DMS53 (cell line): Measurements from ENCODE around the gene ANO2.

Experiments used
- DNase-seq: peaks from one replicate; lab custom pipeline; 2025; lab: John Stamatoyannopoulos, UW

ANO2 gene

DNA sequence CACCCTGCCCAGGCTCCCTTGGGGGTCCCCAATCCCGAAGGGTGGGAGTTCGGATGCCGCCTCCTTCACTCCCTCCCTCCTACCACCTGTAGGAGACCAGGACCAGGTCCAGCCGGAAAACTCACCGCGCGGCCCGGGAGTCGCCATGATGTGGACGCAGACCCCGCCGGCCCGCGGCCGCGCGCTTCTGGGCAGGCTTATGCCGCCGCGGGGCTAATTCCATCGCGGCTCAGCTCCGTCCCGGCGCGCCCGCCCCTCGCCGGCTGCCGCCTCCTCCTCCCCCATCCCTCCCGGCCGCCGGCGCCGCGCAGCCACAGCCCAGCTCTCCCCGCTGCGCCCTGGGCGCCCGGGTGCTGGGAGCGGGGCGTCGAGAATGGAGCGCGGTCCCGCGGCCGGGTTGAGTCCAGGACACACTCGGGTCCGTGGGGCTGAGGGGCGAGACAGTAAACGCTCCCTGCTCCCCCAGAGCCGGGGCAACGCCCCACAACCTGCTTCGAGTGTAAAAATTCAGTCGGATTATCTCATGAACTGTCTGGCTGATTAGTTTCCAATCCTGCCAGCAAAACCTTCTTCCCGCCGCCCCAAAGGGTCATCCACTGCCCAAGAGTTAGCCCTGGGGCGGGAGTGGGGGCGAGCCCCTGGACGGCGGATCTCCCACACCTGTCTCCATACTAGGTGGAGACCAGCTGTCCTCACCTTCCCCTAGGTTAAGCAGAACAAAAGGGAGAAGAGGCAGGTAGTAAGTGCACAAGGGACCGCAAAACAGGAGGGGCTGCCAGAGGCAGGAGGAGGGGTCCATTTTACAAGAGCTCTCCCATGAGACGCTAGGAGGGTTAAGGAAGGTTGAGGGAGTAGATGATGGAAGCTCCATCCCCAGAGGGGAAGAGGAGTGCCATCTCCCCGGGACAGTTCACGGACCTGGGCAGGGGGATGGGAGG lies at the start of gene ANO2:
TSS of gene ANO2 (minus strand) at position 189 of the 938 bp plus-strand sequence. CDS start at position 147, 42 bp downstream.
- DNase-seq: no peak

DNA sequence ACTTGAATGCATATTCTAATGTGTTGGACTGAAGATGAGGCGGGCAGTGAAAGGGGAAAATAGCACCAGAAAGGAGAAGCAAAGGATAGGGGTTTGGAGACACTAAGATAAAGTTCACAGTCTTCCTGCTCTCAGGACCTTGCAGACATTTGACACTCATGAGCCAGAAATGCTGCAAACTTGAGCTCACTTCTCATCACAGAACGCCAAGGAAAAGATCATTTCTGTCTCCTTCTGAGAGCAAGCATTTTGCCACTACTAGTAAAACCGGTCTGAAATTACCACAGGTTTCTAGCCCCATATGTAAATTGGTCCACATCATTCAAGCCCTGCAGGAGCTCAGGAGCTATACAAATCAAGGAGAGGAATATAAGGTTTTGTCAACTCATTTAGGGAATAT lies 44.6 kb upstream of the ANO2 start:
- DNase-seq: no peak

DNA sequence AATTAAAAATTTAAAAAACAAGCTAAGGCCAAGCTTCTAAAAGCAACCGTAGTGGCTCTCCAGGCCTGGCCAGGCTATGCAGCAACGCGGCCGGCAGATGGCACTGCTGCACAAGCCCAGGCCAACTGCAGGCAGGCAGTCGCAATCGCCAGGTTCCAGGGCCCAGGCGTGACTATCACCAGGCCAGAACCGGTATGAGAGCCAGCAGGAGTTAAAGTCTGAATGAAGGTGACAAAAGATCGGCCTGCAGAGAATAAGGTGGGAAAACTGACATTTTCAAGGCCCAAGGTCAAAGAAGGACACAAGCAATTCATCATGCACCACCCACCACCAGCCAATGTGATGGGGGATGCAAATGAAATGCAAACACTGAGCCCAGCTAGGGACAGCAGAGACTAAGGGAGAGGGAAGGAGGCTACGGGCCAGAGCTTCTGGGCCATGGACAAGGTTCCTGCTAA lies 43.6 kb upstream of the ANO2 start:
- DNase-seq: peak; percentile 91

DNA sequence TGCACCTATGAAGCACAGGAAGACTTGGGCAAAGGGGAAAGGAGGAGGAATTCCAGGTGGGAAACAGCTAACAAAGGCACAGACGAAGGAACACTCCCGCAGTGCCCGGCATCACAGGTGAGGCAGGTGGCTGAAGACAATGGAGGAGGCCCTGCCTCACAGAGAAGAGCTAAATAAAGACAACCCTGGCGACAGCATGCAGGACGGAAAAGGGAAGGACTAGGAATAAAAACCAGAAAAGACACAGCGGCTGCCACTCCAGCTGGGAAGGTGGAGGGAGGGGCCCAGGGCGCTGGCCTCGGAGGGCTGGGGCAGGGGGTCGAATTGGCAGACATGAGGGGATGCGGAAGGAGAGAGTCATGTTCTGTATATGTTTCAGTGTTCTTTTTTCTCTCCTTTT lies 43.0 kb upstream of the ANO2 start:
- DNase-seq: no peak

DNA sequence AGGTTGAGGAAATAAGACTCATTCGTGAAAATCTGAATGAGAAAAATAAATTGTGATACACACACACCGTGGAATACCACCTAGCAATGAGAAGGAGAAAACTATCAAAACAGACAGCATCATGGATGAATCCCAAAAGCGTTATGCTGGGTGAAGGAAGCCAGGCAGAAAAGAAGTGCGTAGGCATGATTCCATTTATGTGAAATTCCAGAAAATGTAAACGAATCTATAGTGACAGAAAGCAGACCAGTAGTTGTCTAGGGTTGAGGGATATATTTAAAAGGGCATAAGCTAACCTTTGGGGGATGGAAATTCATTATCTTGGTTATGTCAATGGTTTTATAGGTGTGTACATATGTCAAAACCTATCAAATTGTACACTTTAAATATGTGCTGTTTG lies 42.5 kb upstream of the ANO2 start:
- DNase-seq: no peak

DNA sequence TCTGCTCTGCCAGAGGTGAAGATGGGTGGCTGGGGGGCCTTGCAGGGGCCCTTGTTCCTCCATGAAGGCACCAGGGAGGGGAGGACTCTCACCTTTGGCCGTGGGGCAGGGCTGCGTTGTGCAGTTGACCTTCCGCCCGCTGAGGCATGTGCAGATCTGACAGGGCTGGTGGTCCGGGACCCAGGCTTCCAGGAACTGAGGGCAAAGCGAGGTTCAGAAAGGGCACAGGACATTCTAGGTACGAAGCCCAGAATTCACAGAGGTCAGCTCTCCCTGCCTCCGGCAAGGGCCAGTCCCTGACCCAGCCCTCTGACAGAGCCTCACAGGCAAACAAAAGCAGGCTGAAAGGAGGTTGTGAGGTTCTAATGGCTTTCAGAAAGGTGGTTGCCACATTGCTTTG lies 40.4 kb upstream of the ANO2 start:
- no peak for DNase-seq

DNA sequence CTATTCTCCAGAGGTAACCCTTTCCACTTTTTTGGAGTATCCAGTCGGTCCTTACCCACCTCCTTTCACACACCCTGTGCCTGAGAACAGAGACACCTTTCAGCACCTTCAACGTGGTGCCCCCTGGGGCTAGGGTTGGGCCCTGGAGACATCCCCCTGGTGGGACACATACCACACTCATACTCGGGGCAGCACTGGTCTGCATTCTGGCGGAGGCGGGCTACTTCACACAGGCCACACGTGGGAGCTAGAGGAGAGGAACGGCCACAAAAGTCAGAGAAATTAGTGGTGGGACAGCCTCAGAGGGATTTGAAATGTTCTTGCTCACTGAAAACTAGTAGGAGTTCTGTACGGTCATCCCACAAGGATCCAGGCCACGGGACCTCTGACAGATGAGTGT lies 39.8 kb upstream of the ANO2 start:
- DNase-seq: no peak

DNA sequence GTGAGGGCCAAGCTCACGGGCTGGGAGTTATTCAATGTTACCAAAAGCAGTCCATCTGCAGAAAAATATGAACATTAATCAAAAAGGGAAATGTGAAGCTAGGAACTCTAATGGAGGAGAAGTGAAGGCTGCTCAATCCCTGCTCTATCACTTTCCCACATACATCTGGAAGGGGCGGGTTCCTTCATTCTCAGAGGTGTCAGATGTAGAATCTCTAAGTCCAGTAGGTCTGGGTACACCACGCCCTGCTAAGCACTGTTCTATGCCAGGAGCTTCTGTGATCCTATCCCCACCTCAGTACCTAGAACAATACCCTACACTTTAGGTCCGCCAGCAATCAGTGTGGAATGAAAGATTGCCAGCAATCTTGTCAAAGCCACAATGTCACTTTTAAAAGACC lies 37.0 kb upstream of the ANO2 start:
- no peak for DNase-seq

DNA sequence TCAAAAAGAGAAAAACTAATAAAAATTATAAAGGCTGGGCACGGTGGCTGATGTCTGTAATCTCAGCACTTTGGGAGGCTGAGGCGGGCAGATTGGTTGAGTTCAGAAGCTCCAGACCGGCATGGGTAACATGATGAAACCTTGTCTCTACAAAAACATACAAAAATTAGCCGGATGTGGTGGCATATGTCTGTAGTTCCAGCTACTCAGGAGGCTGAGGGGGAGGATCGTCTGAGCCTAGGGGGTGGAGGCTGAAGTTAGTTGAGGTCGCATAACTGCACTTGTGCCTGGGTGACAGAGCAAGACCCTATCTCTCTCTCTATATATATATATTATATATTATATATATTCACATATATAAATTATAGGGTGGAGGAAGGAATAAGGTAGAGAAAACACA lies 32.5 kb upstream of the ANO2 start:
- DNase-seq: no peak

DNA sequence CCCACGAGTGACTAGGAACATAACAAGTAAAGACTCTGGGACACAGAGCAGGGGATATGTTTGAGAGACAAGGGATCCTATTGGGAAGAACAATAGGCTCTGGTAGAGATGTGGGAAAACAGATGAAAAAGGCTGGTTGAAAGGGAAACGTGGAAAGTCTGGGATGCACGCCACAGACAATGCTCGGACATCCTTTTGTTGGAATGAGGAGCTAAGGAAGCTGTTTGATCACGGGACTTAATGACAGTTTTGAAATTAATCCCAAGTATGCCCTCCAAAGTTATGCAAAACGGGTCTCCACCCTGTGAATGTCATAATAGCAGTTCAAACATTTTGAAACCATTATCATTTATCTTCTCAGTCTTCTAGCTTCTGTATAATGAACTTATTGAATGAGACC lies 31.7 kb upstream of the ANO2 start:
- DNase-seq: no peak

DNA sequence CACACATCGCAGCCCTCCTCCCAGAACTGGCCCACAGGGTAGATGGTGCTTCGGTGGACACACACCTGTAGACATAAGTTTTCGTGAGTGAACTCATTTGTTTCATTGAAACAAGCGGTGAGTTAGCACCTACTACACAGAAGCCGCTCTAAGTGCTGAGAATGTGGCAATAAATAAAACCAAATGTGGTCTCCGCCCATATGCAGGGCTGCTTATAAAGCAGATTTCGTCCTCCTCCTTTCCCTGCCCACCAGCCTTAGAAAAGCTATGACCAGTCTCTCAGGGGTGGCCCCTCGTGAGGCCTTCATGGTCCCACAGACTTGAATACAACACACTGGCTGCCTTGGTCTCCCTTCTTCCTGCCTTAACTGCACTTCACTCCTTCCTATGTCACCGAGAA lies 31.1 kb upstream of the ANO2 start:
- DNase-seq: no peak

DNA sequence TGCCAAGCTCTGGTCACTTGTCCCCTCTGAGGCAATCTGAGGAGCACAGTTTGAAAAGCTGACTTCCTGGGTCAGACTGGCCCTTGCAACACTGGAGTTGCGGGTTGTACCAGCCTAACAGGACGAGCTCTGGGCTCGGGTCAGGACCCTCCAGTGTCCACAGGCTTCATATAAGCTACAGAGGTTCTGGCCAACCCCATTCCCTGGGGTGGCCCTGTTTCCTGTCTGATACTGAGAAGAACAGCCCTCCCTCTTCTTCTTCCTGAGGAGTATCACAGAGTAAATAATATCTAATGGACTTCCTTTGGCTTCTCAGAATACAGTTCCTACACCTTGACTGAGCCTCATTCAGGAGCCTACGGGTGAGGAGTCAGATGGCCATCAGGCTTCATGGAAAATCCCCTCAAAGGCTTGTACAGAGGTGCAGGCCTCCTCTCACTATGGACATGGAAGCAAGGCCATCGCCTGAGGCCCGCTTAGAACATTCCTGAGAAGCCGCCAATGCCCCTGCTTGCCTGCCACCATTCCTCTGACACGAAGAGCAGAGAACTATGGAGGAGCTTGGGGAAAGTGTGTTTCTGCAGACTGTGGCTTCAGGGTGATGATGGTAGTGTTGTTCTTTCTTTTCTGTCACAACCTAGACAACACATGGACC lies 28.5 kb upstream of the ANO2 start:
- no peak for DNase-seq

DNA sequence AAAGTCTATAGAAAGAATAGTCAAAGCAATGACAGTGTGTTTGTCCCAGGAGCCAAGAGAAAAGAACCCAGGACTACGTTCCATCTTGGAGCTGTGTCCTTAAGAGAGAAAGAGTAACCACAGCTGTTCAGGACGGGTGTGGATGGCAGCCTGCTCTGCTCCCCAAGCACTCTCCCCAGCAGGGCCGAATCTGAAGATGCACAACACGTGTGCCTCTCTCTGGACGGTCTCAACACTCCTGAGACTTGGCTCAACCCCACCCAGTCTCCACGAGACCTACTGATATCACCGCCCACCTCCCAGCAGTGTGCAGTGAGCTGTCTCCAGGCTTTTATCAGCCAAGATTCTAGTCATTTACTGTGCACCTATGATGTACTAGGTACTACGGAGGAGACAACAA lies 27.3 kb upstream of the ANO2 start:
- no peak for DNase-seq

DNA sequence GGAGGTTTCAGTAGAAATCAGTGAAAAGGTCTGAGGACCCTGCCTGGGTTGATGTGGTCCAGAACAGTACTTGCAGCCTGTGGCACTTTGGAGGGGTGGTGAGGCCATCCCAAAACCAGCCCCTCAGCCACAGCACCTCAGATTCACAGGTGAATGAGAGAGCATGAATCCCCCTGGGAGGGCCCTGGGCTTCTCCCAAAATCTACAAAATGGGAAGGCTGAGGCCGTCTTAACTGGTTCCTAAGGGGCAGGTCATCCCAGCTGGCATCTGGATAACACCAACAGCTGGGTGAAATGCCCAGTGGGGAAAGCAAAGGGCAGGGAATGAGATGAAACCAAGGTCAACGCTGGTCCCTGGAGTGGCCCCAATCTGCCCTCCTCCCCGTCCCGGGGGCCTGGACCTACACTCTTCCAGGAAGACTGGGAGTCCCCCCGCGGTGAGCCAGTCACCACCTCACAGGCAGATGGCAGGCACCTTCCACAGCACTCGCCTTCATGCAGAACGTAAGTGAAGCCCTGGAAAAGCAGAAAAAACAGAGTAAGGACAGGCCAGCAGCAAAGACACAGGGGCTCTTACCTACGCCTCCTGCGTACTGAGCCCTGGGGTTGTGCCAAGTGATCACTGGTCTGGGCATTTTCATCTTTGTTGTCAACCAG lies 26.3 kb upstream of the ANO2 start:
- DNase-seq: no peak

DNA sequence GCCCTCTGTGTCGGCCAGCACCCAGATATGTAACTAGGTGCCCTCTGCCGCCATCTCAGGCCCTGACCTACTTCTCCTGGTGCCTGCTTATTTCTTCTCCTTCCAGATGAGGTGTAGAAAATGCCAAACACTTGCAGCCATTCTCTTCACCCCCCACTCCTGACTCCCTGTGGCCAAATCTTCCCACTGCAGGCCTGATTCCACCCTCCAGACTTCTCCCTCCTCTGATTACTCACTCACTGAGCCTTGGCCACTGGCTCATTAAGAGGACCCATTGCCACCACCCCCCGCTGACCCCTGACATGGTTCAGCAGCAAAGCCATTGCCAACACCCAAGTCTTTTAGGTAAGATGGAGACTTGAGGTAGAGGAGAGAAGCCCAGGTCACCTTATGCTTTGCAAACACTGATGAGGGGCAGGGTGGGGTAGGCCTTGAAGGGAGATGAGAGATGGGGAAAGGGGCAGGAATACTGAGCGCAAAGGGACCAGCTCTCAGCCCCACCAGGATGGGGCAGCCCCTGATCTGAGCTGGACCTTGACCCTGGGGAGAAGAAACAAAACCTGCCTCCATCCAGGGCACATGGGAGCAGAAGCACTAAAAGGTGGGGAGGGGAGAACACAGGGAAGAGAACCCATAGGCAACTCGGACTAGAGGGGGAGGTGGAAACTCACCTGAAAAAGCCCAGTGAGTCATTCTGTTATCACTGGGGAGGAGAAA lies 25.1 kb upstream of the ANO2 start:
- DNase-seq: no peak

DNA sequence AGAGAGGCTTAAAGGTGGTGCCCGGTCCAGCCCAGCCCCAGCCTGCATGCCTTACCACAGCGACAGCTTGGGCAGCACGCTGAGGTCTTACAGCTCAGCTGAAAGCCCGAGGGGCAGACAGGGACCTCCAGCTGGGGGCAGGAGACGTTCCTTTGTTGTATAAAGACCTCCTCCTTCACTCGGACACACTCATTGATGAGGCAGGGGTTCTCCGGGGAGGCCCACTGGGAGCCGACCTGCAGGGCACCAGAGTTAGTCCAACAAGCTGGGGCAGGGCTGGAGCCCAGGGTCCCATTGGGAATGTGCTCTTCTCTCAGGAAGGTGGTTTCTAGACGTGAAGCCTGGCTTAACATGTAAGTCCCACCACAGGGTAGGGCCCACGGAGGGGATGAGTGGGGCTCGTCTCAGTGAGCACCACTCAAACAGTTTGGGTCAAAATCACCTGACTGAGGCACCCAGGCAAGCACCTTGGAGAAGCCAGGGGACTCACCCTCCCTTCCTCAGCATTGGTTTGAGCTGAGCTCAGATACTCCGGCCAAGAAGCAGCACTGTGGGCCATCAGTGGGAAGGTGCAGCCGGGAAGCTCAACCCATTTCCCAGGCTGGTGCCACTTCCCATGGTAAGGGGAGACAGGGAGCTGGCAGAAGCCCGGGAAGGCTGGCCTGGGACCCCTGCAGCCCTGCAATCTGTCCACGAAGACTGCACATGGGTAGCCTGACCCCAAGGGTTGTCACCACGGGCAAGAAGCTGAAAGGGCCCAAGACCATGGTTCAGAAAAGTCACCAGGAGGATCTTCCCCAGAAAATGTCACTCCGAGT lies 24.3 kb upstream of the ANO2 start:
- no peak for DNase-seq

DNA sequence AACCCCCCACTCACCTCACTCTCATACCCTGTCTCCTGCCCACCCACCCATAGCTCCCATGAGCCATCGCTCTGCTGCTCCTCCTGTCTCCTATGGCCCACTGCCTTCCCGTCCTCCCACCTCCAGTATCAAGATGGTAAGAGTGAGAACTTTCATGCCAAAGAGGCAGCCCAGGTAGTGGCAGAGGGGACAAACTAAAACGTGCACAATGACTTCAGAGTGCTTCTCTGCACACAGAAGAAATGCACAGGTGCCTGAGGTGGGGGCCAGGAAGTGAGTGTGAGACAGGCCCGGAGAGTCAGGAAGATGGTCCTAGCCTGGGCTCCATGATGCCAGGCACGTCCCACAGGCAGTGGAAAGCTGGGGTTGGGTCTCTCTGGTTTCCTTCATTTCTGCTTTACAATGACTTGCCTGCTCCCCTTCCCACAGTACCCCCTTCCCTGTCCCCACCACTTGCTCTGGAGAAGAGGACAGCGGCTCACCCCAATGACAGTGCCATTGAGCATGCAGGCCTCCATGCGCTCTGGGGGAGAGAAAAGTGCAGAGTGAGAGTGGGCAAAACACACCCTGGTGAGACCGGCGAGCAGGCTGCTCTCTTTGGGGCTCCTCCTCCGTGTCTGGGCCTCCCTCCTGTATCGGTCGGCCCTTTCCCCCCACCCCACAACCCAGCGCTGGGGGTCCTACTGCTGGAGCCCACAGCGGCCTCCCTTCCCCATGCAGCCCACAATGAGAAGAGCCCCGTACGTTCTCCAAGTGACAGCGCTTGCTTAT lies 22.8 kb upstream of the ANO2 start:
- no peak for DNase-seq

DNA sequence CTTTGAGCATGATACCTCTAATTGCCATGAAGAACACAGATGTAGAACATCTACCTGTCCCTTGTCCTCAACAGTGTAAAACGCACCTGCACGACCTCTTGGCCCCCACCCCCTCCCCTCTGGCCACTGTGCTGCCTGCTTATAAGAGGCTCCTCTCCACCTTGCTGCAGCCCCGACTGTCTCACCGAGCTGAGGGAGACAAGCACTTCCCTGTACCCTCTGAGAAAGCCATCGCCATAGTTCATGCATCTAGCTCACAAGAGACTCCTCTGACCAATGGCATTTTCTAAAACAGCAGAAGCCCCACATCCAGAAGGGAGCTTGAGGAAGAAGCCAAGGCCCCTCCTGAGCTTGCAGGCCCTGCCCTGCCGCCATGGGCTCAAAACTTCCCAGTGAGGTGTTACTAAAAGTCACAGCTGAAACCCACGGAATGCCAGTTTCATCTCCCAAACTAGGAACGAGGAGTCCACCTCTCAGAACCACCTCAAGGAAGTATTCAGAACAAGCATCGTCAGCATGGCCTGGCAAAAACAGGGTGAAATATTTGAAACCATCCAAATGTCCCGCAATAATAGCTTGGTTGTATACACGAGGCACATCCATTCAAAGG lies 21.5 kb upstream of the ANO2 start:
- no peak for DNase-seq

DNA sequence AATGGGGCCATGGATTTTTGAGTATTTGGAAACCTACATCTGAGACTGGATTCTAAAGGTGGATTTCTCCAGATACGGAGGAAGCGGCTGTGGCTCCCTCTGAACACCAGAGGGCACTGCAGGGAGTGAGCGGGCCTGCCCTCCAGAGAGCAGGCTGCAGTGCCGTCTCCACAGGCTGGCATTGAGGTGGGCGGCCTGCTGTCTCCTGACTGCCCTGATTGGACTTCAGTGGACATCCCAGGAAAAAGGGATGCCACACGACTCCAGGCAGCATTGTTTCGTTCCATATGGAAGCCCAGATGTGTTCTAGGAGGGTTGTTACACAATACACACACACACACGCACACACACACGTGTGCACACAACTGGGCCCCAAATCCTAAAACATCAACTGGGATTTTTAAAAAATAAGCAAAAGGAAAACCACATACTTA lies 20.9 kb upstream of the ANO2 start:
- DNase-seq: peak; percentile 79
